GM19023 (cell line): ENCODE data around the gene SLC25A21.

Experiments used
- ATAC-seq: cut with Tn5 transposase; IDR thresholded peaks from one replicate; pipeline ENCODE4 v1.9.1; 2021; ENCODE audit warnings: mild to moderate bottlenecking, moderate library complexity; ENCODE audit not compliant: unreplicated experiment

Gene SLC25A21

DNA sequence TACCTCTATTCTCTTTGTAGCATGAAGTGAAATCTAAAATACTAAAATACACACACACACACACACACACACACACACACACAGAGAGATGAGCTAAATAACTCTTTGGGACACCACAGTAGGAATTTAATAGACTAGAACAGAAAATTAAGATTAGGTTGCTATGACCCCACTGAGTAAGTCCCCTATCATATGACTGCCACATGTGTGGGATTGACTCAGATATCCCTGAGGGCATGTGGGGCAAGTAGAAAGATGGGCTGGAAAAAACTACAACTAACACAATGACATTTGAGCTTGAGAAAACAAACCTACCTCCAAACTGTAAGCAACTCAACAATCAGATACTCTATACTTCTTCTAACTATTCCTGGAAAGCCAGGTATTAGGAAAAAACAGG is 27.0 kb downstream of the SLC25A21 start:
- ATAC-seq, result no peak

DNA sequence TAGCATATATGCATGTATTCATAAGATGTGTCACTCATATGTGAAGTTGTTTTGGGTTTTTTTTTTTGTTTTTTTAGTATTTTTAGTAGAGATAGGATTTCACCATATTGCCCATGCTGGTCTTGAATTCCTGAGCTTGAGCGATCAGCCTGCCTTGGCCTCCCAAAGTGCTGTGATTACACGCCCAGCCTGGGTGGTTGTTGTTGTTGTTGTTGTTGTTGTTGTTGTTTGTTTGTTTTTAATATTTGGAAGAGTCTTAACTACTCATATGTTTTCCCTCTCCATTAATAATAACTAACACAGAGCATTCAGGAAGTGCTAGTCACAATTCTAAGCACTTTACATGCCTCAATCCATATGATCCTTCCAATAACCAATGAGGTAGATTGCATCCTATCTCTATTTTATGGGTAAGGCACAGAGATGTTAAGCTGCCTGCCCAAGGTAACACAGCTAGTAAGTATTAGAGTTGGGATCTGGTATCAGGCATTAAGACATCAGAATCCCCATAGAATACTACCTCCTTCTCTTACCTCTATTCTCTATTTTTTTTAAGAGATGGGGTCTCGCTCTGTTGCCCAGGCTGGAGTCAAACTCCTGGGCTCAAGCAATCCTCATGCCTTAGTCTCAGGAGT is 27.6 kb downstream of the SLC25A21 start:
- no peak for ATAC-seq

DNA sequence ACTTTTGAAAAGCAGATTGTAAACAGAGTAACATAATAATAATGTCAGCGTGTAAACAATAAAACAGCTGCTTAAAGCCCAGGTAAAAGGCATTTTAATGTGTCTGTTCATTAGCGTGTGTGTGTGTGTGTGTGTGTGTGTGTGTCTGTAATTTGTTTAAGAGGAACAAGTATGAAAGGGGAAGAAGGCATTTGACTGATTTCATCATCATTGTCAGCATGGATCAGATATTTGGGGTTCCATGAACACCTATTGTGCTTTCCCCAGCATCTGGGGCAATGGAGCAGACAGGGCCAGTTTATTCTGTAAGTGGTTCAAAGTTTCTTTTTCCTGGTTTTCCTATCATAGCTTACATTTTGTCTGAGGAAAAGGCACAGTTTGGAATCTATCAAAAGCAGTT is 28.9 kb downstream of the SLC25A21 start:
- ATAC-seq, result no peak

DNA sequence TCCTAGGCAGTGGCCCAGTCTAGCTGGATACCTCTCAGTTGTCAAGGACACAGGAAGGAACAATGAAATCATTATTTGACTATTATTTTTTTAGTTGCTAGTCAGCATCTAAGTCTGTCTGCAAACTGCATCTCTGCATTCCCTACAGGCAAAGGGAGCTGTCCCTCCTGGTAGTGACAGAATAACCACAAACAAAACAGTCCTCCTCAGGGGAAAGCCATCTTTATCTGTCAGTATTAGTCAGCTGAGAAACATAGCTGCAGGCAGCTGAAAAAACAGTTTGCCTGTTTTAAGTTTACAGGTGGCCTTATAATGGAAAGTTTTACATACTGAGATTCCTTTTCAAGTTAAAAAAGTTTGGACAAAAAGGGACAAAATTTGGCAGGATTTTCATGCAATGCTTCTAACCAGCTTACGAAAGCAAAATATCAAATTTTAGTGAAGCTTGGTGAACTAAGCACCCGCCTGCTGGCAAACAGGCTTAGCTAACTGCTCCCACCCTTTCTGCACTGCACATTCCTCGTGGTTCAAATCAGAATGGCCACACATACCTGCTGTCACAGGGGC is 29.5 kb downstream of the SLC25A21 start:
- ATAC-seq, result no peak

DNA sequence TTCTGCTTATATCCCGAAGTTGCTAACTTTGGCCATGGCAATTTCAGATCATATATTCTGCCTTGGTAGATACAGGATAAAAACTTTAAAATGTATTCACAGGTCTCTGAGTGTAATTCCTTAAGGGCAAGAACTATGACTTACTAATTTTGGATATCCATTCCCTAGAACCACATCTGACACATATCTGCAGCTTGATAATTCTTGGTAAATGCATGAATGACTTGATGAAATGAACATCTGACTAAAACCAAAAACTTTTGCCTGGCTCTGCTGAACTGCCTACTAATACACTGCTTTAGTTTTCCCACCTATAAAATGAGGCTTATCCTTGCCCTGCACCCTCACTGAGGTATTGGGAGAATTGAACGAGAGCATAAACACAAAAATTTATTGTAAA is 32.2 kb downstream of the SLC25A21 start:
- no peak for ATAC-seq

DNA sequence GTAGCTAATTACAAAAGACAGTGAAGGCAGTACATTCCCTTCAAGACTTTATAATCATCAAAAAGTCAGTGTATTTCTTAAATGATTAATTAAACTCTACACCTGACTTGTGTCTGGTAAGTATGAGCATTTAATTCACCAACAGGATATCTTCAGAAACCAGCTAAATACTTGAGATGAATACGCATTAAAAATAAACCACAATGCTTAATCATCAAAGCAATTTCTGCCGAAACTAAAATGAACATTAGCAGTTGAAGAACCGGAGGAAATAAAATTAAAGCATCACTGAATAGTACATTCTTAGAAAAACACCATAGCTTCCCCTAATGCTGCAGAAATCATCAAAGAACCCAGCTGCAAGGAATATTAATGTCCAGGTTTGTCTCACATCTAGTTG is 32.7 kb downstream of the SLC25A21 start:
- no peak for ATAC-seq

DNA sequence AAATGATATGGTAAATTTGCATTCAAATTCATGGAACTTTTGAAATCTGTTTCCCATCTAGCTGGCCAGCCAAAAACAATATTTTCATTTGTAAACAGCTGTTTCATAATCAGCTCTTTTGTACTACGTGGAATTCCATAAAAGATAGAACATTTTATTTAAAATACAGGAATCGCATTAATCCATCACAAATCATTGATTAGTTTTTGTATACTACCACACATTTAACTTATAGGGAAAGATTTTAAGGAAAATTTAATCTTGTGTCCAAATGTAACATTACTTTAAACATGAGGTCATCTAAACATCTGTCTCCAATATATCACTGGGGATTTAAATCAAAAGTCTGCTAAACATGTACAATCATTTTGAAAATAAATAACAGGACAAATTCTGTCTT is 33.5 kb downstream of the SLC25A21 start:
- ATAC-seq, result no peak

DNA sequence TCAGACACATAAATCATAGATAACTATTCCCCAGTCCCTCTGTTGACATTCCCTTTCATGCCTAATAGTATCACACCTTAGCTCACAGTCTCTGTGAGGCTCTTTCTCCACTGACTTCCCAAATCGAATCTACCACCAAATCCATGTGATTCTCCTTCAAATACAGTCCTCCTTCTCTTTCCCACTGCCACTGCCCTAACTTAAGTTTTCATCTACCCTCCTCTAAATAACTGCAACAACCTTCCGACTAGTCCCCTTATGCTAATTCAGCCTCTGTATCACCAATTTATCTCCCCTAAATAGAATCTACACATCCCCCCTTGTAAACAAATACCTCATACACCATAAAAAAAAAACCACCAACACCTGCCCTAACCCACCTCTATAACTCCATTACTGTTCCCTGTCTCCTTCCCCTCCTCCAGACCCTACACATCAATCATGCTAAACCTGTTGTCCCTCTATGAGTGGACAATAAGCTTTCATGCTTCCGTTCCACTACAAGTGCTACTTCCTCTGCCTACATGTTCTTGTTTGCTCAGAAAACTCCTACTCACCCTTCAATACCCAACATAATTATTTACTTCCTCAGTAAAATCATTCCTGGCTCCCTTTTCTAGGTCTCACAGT is 39.0 kb downstream of the SLC25A21 start:
- no peak for ATAC-seq

DNA sequence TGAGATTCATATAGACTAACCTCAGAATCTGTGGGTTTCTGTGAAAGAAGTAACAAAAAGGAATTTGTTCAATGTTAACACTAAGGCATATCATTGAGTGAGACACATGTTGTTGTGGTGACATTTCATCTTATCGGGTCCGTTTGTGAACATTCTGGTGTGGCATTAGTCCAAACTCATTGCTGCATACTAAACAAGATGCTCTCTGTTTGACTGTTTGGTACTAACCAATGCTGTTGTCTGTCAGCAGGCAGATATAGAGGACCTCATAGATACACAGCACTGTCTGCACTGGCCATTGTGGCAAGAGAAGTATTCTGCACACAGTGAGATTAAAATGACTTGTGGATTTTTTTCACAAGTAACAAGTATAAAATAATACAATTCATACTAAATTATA is 41.2 kb downstream of the SLC25A21 start:
- no peak for ATAC-seq

DNA sequence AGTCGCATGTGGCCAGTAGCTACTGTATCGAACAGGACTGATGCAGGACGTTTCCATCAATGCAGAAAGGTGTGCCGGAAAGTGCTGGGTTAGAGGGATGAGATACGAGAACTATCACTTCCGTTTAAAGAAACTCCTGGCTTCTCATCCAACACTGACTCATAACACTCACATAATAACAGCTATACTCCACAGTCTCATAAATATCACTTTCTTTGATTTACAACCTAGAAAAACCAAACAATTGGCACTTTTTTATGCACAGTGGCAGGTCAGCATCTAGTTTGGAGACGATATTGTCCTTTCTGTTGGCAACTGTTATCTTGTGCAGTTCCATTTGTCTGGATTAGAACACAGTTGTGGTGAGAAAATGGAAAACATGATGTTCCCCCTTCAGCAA is 43.4 kb downstream of the SLC25A21 start:
- no peak for ATAC-seq

DNA sequence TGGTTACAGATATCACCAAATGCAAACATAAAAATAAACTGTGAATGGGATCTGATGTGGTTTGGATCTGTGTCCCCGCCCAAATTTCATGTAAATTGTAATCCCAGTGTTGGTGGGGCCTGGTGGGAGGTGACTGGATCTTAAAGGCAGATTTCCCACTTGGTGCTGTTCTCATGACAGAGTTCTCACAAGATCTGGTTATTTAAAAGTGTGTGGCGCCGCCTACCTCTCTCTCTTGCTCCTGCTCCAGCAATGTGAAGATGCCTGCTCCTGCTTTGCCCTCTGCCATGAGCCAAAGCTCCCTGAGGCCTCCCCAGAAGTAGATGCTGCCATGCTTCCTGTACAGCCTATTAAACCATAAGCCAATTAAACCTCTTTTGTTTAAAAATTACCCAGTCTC is 47.8 kb downstream of the SLC25A21 start:
- ATAC-seq, result no peak

DNA sequence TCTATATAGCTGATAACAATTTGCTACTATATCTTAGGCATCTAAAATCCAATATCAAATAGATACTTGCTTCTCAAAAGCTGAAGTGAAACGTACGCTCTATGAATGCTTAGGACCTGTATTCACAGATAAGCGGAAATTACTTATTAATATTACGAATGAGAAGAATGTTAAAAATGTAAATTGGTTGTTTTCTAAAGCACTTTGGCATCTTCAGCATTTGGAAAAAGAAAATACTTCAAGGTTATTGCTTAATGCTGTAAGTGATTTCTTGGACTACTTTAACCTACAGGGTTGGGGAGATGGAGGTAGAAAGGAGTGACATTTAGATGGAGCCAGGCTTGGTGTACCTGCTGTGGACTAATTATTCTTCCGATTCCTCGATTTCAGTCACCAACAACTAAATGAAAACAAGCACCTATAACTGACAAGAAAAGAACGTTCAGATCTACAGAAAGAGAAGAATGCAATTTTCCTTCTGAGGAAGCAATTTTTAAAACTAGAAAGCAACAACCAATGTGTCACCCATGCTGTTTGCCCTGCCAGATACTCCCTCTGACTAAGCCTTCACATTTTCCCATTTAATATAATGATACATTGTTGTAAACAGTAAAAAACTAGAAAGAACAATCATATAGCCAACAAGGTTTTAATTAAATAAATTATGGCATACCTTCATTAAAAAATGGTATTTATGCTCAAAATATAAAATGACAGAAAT is 49.3 kb downstream of the SLC25A21 start:
- no peak for ATAC-seq

DNA sequence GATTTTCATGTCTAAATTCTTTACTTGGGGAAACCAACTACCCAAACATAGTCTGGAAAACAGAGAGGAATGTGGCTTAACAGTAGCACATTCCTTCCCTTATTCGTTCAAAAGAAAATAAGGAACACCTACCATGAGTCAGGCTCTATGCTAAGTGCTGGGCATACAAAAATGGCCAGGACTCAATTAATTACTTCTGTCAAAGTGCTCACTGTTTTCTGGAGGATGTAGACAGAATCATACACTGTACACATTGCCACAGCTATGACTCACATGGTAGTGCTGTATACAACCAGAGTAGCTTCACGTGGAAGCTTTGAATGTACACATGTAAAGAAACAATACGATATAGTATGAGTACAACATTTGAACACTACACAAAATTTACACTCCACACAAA is 50.1 kb downstream of the SLC25A21 start:
- no peak for ATAC-seq

DNA sequence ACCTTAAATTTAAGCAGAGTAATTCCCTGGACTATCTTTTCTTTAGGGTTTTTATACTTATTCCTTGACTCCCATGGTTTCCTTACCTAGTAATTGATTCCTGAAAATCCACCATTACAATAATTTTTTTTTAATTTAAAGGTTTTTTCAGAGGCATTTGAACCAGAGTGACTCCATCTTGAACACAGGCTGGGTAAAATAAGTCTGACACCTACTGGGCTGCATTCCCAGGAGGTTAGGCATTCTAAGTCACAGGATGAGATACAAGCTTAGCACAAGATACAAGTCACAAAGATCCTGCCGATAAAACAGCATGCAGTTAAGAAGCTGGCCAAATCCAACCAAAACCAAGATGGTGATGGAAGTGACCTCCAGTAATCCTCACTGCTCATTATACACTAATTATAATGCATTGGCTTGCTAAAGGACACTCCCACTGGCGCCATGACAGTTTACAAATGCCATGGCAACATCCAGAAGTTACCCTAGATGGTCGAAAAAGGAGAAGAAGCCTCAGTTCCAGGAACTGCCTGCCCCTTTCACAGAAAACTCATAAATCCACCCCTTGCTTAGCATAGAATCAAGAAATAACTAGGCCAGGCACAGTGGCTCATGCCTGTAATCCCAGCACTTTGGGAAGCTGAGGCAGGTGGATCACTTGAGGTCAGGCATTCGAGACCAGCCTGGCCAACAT is 53.6 kb downstream of the SLC25A21 start:
- no peak for ATAC-seq

DNA sequence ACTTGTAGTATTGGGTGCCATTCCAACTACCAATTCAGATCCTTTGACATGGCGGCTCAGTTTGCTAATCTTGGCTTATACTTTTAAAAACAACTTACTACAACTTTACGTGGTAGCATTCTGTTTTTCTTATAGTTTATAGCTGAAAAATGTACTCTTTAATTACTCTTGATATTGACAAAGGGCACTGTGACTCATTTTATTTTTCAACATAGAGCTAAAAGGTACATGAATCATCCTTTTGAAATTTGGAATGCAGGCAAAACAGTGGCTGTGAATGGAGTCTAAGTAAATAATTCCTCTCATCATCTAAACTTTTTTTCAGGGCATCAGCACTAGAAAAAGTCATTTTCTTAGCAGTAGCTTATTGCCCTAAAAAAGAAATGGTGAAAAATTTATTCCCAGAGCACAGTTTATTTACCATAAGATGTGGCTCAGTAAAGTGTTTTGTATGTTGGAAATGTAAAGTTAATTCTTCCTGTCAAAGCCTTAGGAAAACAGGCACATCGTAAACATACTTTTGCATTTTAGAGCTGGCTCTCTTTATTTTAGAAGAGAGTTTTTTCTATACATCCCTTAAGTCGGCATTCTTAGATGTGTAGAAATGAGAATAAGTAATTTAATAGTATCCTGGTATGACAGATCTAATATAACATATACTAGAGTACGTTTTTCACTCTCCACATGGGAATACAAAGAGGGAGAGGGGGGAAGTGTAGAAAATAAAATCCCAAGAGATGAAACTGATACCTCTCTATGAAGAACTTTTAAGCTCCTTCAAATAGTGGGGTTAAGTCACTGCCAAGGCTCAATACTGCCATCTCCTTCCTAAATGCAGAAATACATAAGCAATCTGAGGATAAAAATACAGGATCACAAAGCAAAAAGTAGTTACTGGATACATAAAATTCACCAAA is 55.2 kb downstream of the SLC25A21 start:
- ATAC-seq, result no peak

DNA sequence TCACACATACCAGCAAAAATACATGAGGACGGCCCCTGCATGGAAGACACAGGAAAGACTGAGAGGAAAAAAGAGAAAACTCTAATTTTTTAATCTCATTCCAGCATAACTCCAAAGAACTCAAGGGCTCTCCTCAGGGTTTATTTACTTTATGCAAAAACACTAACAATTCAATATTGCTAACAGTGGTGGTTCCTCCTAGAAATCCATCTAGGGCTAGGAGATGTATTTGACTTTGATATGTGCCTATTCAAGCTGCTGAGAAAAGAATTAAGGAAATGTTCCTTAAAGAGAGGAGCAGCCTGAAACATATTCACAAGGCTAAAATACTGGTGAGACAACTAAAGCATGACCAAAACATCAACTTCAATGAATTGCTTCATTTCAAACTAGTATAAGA is 57.0 kb downstream of the SLC25A21 start:
- ATAC-seq, result no peak

DNA sequence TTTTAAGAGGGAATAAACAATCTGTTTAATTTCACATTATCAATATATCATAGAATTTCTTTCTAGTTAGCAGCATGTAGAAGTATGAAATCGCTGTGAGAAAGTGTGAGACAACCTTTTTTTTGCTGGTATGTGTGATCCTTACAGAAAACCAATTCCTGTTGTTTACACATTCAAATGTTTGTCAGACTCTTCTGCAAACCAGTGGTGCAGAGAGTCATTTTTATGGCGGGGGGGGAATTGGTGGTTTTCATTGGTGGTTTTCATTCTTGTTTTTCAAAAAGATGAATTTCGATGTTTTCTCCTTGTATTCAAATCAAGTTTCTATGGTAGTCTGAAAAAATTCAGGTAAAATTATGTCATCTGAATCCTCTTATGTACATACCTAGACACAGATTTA is 57.8 kb downstream of the SLC25A21 start:
- no peak for ATAC-seq

DNA sequence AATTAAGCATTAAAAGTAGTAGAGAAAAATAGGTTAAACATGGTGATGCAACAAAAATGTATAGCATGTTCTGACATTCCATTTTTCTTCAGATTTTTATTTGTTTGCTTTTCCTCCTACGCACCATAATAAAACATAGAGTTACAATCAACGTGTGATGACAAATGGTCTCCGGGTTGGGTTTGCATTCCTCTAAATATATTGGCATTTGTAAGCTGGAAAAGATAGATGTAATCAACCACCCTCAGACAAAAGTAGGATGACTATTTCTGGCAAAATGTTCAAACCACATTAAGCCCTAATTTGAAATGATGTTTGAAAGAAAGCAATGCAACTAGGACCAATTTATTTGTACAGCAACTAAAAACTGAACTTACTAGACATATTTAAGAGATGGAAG is 58.4 kb downstream of the SLC25A21 start:
- ATAC-seq, result no peak

DNA sequence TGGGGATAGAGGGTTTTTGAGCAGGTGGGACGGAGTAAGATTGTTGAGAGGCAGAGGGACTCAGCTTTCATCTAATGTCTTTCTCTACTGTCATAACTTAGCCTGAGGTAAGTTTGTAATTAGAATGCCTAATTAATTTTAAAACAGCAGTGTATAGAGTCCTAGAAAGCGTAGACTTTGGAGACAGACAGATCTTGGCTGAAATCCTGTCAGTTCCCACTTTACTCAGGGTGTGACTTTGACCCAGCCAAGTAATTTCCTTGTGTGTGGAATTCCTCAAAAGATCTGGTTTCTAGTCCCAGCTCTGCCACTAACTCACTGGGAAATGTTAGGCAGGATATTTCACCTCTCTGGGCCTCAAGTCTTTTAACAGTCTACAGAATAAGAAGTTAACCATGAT is 74.3 kb downstream of the SLC25A21 start:
- no peak for ATAC-seq

DNA sequence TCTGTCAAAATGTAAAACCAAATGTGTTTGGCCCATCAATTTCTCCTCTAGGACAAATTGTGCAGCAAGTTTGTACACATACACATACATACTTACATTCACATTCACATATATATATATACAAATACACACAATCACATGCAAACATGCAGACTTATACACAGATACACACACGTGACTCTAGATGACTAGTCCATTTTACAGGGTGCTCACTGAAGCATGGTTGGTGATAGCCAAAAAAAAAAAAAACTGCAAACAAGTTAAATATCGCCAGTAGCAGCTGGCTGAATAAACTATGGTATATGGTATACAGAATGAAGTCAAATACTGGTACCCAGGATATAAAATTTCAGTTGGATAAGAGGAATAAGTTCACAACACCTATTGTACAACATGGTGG is 77.9 kb downstream of the SLC25A21 start:
- no peak for ATAC-seq
